ENCODE data around the gene CD59. TPM values are rescaled to one million over a fixed set of nuclear protein-coding genes. Genes with fewer than 3 reads are reported as not detected.

Gene CD59
- polyA plus RNA-seq, 2 of the 4 experiments (the other 2 are of a cell fraction), result 335 to 375 TPM

GRCh38 chr11:33690290-33691065 is 45.7 kb downstream of the CD59 start (continued):
- no peak for TF ChIP-seq REST (IDR thresholded peaks at IDR 0.05)
- TF ChIP-seq HEYL (CRISPR knock-in tag; IDR thresholded peaks at IDR 0.05), result peak; percentile 60; the same call in 1 of the 2 replicates
- TF ChIP-seq CTCF (IDR thresholded peaks at IDR 0.05), result no peak
- no peak for TF ChIP-seq ZNF302 (CRISPR knock-in tag; IDR thresholded peaks at IDR 0.05)
- no peak for TF ChIP-seq HOXB13 (CRISPR knock-in tag; IDR thresholded peaks at IDR 0.05; ENCODE audit: low read depth)
- TF ChIP-seq EHF (CRISPR knock-in tag; IDR thresholded peaks at IDR 0.05), result 0 out of 2 replicates have a peak, but pooled peaks have one; percentile 26
- no peak for TF ChIP-seq HMGXB4 (CRISPR knock-in tag; IDR thresholded peaks at IDR 0.05; ENCODE audit: borderline replicate concordance)
- TF ChIP-seq POLR2A (IDR thresholded peaks at IDR 0.05; ENCODE audit: low read length), result no peak
- no peak for TF ChIP-seq E2F6 (IDR thresholded peaks at IDR 0.05; ENCODE audit: borderline replicate concordance, low read depth)
- peak; percentile 84 for TF ChIP-seq MAFK (IDR thresholded peaks at IDR 0.05; ENCODE audit: partially characterized antibody)
- no peak for TF ChIP-seq CBX2 (IDR thresholded peaks at IDR 0.05; ENCODE audit: borderline replicate concordance, low read depth)
- TF ChIP-seq HDAC2 (IDR thresholded peaks at IDR 0.05), result no peak
- TF ChIP-seq JUNB (IDR thresholded peaks at IDR 0.05), result peak; percentile 97
- TF ChIP-seq HOXA7 (CRISPR knock-in tag; IDR thresholded peaks at IDR 0.05), result no peak
- TF ChIP-seq RCOR1 (IDR thresholded peaks at IDR 0.05; ENCODE audit: low read depth, low read length), result no peak
- TF ChIP-seq NFE2L2 (conservative IDR thresholded peaks at IDR 0.05; ENCODE audit: low read length), result no peak
- TF ChIP-seq CHD2 (IDR thresholded peaks at IDR 0.05; ENCODE audit: low read length, partially characterized antibody), result no peak
- TF ChIP-seq ATOH8 (CRISPR knock-in tag; IDR thresholded peaks at IDR 0.05; ENCODE audit: low read depth), result peak; percentile 85
- TF ChIP-seq JUN (IDR thresholded peaks at IDR 0.05), result peak; percentile 81 to 84

Measured in A549 (cell line).